T-helper 1 cell (primary cell): ENCODE results near the gene LIX1.
"Not testable (repeated sequence)": the region's sequence is repeated elsewhere in the genome, so short reads cannot be mapped to it uniquely, and the experiment has no call there.

ENCODE experiments used
- DNase-seq, 5 donors: peaks; one replicate each; pipeline ENCODE4 v3.0.0-alpha.2; 2012 to 2020

The LIX1 gene

GRCh38 chr5:97101189-97101910 lies 41.1 kb downstream of the LIX1 start:
- no peak for DNase-seq

DNA sequence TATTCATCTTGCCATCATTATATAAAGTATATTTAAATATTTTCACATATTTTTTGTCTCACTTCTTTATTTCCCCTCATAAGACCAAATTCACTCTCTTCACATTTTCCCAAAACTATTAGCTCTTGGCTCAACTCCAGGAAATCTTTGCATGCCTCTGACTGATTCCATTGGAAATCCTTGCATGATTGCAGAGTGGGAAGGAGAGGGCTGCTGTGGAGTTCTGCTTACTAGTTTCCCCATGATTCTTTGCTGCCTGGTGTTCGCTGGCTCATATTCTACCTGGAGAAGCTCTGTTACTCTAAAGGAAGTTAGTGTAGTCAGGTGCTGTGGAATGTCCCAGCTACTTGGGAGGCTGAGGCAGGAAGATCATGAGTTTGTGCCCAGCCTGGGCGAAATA lies 41.9 kb downstream of the LIX1 start:
- DNase-seq, result no peak

GRCh38 chr5:97098922-97099321 lies 43.5 kb downstream of the LIX1 start:
- DNase-seq, result no peak

- DNase-seq, result no peak
Observed at GRCh38 chr5:97097326-97098230, 44.8 kb downstream of the LIX1 start.

GRCh38 chr5:97096846-97097245 lies 45.6 kb downstream of the LIX1 start:
- no peak for DNase-seq

GRCh38 chr5:97096191-97096590 lies 46.2 kb downstream of the LIX1 start:
- no peak for DNase-seq

DNA sequence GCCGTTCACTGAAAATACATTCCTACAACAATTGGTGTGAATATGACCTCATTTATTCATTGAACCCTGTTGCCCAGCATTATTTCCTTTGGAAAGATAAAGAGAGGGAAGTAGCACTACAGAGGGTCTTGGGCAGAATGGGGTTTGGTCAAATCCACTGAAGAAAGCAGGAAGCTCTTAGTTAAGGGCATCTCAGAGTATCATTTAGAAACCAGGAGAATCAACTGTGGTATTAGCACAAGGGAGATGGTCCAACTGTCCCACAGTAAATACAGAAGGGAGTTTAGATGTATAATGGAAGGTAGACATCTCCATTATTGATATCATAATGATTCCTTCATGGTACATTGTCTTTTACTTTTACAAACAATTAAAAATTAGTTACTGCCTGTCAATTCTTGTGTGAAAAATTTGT lies 47.1 kb downstream of the LIX1 start:
- DNase-seq, result no peak

- DNase-seq, result peak in 1 of 5 donors; percentile 90
Observed at GRCh38 chr5:97094579-97095317, 47.7 kb downstream of the LIX1 start.

GRCh38 chr5:97093193-97093592 lies 49.2 kb downstream of the LIX1 start:
- DNase-seq, result no peak

- DNase-seq, result no peak
Observed at GRCh38 chr5:97090944-97091343, 51.5 kb downstream of the LIX1 start.

GRCh38 chr5:97089149-97089801 lies 53.1 kb downstream of the LIX1 start:
- no peak for DNase-seq

DNA sequence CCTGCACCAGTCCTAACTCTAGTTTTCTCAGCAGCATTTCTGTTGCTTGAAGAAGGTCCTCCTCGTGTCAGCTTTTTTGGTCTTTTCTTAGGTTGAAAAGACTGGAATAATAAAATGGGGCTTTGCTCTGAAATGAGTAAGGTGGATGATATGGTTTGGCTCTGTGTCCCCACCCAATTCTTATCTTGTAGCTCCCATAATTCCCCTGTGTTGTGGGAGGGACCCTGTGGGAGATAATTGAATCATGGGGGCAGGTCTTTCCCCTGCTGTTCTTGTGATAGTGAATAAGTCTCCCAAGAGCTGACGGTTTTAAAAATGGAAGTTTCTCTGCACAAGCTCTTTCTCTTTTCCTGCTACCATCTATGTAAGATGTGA lies 53.6 kb downstream of the LIX1 start:
- no peak for DNase-seq

DNA sequence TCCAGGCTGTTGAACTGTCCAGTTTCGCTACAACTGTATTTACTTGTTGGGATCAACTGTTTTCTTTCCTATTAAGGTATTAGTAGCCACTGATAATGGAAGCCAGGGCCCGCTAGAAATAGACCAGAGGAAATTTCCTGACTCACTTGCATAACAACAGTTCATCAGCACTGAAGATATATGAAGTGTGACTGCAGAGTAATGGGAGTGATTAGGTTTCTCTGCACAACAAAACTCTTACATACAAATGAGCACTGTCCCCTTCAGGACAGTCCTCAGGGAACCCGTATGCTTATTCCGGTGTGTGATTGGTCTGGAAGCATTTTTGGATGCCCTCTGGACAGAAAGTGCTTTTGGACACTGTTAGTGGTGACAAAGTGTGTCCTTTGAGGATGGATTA lies 55.3 kb downstream of the LIX1 start:
- no peak for DNase-seq

DNA sequence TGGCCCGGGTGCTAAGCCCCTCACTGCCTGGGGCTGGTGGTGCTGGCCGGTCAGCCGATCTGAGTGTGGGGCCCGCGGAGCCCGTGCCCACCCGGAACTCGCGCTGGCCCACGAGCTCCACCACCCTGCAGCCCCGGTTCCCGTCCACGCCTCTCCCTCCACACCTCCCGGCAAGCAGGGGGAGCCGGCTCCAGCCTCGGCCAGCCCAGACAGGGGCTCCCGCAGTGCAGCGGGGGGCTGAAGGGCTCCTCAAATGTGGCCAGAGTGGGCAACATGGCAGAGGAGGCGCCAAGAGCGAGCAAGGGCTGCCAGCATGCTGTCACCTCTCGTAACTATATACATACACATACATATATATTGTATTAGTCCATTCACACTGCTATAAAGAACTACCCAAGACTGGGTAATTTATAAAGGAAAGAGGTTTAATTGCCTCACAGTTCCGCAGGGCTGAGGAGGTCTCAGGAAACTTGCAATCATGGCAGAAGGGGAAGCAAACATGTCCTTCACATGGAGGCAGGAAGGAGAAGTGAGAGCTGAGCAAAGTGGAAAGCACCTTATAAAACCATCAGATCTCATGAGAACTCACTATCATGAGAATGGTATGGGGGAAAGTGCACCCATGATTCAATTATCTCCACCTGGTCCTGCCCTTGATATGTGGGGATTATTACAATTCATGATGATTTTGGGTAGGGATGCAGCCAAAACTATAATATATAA lies 56.8 kb downstream of the LIX1 start:
- no peak for DNase-seq

- DNase-seq, result not testable (repeated sequence)
Observed at GRCh38 chr5:97084782-97085458, 57.5 kb downstream of the LIX1 start.

DNA sequence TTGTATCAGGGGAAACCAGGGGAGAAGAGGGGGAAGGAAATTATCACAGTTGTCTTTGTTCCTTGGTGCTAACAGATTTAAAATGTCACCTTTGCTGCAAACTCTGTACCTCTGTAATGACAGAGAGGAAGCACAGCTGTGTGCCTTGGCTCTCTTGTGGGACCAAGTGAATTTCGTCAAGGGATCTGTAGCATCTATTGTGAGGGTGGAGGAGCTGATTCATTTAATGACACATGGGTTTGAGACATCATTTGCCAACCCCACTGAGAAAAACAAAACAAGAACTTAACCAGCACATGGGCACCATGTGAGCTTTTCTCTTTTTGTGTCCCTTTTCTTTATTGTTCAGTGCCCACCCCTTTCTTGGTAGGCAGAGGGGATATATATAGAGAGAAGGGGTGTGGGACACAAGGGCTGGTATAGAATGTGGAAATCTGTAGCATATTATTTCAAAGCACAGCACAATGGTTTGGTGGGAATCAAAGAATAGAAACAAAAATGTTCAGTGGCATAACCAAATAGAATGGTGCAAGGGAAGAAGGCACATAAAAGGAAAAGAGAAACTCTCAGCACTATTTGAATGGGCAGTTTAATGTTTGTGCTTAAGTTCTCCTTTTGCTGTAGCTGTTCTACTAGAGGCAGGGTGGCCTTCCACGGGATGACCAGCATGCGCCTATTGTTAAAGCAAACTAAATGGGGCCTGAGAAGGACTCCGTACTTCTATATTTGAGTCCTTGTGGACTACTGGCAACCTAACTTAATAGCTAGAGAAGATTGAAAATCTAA lies 63.3 kb downstream of the LIX1 start:
- no peak for DNase-seq

- DNase-seq, result no peak
Observed at GRCh38 chr5:97077246-97077645, 65.2 kb downstream of the LIX1 start.

GRCh38 chr5:97076098-97076497 lies 66.3 kb downstream of the LIX1 start:
- no peak for DNase-seq

DNA sequence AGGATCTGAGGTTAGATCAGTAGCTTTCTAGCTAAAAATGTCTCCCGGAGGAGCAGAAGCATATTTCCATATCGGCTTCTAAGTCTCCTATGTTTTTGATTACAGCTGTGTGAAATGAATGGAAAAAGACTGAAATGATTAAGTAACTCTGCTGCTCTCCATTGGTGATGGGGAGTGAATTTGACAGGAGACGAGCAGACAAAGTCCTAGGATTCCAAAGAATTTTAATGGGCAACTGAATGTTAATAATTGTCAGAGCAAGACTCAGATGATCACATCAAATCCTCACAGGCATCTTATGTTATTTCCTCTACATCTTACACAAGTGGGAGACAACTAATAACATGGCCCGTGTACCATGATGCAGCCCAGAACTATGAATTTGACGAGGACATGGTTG lies 66.8 kb downstream of the LIX1 start:
- no peak for DNase-seq

- no peak for DNase-seq
Observed at GRCh38 chr5:97074859-97075489, 67.4 kb downstream of the LIX1 start.
